Endometrial microvascular endothelial cells (primary cell): ENCODE measurements around the gene AP2A1. TPM values are rescaled to one million over a fixed set of nuclear protein-coding genes. Genes with fewer than 3 reads are reported as not detected.

Experiments
- in situ Hi-C: cut with HindIII; loops from 2 replicates; pipeline ENCODE4 v1.10.0; 2017; ENCODE audit warnings: low sequenced_read_pairs, low pct_unique_long_range_greater_than_20kb; ENCODE audit errors: inconsistent ontology term
- total RNA-seq: library from RNA; depleted of rRNA; stranded (reverse); fragments of >200 nt; gene quantifications from one replicate; pipeline ENCODE4 v1.2.3, GENCODE V29; 2015; ENCODE audit errors: inconsistent ontology term

Gene AP2A1
- total RNA-seq, 1 donor from 2014 or later: 125 TPM

DNA sequence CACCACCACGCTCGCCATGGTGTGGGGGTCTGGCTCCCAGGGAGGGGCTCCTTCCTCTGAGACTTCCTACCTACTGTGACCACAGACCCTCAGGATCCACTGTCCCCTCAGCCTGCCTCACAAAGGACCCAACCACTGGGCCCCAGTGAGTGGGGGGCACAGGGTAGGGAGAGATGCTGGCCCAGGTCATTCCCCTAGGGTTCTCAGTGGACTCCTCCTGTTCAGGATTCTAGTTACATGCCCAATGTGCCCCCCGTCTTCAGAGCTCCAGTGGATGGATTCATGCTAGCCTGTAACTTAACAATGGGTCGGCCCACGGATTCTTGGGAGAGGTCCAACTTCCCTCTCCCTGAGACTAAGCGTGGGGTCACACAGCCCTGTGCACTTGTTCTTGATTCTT, 3.6 kb upstream of the AP2A1 start, which contains the start of gene TSKS:
Gene TSKS, minus strand, starts transcription at position 77 of the 400 bp plus-strand sequence. Its CDS starts 59 bp downstream, at position 18.
- in situ Hi-C loops: no loop called here

DNA sequence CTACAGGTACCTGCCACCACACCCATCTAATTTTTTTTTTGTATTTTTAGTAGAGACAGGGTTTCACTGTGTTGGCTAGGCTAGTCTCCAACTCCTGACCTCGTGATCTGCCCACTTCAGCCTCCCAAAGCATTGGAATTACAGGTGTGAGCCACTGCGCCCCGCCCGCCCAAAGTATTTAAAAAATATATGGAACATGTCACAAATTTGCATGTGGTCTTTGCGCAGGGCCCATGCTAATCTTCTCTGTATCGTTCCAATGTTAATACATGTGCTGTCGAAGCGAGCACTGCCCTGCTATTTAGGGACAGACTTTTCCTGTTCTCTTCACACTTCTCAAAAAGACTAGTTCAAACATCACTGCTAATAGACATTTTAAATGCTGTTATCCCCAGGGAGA, 2.5 kb upstream of the AP2A1 start:
- in situ Hi-C loops: no loop called here

DNA sequence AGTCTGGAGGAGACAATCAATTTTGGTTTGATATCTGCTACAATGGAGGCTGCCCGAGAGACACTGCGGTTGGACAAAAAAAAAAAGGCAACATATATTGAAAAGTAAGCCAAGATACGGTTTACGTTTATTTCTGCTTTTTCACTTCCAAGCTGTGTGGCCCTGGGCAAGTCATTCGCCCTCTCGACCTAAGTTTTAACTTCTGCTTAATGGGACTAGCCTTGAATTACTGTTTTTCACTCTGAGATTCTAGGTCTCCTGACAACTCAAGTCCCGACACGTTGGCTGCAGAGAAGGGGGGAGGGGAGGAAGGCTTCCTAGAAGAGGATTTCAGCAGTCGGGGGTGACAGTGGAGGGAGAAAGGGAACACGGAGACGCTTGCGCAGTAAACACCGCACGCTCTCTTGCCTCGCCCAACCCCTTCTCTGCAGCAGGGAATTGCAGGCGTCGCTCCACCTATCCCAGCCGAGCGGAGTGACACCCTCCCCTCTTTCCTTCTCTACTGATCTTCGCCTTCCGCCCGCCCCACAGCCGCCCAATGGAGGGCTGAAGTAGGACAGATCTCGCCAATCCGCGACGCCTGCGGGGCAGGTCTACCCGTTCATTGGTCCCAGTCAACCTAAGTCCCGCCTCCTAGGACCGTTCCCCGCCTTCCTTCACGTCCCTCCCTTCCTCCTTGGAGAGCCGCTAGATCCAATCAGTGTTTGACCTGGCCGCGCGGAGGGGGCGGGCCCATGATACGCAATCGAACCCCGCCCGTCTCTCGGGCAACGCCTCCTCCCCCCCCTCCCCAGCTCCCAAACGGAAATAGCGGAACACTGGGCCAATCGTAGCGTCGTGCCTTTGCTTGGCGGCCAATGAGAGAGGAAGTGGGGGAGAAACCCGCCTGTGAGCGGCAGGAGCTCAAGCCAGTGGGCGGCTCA, 533 bp upstream of the AP2A1 start:
- in situ Hi-C loops: no loop called here

DNA sequence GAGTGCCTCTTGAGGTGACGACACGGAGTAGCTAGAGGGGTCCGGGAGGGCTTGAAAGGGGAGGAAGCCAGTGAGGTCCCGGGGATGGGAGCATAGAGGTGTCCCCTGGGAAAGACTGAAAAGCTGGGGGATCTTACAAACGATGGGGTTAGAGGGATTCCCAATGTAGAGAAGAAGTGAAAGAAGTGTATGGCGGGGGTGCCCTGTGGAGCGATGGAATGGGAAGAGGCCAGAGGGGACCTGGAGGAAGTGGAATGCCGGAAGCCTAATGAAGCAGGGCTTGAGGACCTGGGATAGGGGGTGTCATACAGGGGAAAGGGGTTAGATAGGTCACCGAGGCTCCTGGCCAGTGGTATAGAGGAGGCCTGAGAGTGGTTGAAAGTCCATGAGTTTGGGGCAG, 580 bp downstream of the AP2A1 start:
- in situ Hi-C loops: no loop called here

- in situ Hi-C loops: no loop called here
Observed at GRCh38 chr19:49767967-49768581, 1.3 kb downstream of the AP2A1 start.

GRCh38 chr19:49770529-49770928, 3.7 kb downstream of the AP2A1 start:
- in situ Hi-C loops: no loop called here

DNA sequence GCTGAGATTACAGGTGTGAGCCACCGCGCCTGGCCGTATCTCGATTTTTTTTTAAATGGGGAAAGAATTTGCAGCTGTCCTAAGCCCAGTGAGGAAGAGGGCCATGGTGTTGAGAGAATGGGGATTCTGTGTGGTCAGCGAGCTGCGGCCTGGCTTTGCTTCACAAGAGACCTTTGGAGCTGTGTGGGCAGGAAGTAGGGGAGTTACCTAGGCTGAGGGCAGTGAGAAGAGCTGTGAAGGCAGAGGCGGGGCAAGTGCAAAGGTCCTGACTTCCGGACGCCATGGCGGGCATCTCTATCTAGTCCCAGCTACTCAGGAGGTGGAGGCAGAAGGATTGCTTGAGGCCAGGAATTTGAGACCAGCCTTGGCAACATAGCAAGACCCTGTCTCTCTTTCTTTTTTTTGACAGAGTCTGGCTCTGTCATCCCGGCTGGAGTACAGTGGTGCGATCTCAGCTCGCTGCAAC, 4.9 kb downstream of the AP2A1 start:
- in situ Hi-C loops: no loop called here

DNA sequence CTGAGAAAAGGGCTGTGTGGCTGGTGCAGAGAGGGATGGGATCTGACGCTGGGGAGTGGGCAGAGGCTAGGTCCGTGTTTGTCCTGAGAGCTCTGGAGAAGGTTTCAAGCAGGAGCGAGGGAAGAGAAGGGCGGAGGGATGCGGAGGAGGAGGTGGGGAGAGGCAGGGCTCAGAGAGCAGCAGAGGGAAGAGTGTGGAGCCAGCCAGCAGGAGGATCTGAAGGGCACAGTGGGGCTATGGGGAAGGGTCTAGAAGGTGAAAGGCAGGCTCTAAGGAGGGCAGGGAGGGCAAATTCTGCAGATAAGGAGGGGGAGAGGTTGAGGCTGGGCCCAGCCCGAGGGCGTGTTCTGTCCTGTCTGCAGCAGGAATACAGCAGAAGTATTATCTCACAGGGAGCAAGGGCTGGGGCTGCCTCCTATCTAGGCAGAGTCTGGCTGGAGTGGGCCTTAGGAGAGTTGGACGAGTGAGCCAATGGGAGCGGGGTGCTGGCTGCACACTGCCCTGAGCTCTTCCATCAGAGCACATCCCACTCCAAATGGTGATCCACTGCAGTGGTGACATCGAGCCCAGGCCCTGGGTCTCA, 6.1 kb downstream of the AP2A1 start:
- in situ Hi-C loops: no loop called here

- in situ Hi-C loops: no loop called here
Observed at GRCh38 chr19:49773663-49774350, 7.0 kb downstream of the AP2A1 start.

DNA sequence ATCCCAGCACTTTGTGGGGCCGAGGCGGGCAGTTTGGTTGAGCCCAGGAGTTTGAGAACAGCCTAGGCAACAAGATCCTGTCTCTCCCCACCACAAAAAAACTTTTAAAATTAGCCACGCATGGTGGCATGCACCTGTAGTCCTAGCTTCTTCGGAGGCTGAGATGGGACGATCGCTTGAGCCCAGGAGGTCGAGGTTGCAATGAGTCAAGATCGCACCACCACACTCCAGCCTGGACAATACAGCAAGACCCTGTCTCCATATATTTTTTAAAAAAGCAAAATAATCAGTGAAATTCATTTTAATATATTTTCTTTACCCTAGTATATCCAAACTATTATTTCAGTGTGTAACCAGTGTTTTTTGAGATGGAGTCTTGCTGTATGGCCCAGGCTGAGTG, 8.2 kb downstream of the AP2A1 start:
- in situ Hi-C loops: no loop called here

DNA sequence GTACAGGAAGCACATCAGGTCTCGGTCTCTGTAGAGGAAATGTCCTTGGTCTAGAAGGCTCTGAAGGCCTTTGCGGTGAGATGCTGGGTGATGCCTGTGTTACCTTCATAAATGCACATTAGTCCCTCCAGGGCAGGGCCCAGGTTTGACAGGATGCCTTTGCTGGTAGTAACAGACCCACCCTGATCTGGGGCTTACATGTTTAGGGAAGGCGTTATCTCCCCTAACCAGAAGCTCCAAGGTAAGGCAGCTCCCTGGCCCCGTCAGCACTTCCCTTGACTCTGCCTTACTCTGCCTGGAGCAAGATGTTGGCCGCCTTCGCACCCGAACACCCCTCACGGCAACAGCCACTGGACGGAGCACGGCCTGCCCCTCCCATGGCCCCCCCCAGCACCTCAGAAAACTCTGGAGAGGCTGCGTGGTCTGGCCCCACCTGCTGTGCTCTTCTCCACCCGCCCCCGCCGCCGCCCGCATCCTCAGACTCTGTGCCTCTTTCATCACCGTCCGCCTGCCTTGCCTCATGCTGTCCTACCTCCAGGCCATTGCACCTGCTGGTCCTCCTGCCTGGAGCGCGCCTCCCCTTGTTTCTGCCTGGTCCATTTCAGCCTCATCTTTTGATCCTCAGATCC, 9.1 kb downstream of the AP2A1 start:
- in situ Hi-C loops: no loop called here

GRCh38 chr19:49776371-49776764, 9.6 kb downstream of the AP2A1 start:
- in situ Hi-C loops: no loop called here

GRCh38 chr19:49779731-49780555, 13.1 kb downstream of the AP2A1 start:
- in situ Hi-C loops: no loop called here

DNA sequence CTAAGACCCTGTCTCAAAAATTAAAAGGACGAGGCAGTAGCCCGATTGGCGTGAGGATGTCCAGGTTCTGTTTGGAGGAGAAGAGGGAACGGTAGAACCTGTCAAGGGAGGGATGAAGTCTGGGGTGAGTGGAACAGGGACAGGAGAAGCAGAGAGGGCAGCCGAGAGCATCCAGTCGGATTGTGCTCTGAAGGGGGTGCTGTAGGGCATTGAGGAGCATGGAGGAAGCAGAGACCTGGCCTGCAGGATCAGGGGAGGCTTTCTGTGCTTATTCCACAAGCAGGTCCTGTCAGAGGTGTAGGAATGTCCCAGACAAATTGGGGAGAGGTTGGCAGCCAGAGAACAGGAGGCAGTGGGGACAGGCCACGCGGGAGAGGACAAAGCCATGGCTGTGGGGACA, 14.1 kb downstream of the AP2A1 start:
- in situ Hi-C loops: no loop called here

DNA sequence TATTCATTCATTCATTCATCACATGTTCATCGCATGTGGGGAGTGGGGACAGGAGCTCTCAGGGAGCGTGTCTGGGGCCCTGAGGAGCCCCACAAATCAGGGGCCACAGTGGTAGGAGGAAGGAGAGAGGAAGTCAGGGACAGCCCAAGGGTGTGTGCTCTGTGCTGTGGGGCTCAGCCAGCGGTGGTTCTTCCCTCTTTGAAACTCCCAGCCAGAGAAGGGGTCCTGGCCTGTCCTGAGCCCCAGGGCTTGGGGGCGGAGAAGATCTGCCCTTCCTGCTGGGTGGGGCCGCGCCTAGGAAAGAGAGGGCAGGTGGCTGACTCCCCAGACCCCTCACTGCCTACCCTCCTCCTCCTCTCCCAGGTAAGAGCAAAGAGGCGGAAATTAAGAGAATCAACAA, 14.6 kb downstream of the AP2A1 start:
- in situ Hi-C loops: no loop called here

DNA sequence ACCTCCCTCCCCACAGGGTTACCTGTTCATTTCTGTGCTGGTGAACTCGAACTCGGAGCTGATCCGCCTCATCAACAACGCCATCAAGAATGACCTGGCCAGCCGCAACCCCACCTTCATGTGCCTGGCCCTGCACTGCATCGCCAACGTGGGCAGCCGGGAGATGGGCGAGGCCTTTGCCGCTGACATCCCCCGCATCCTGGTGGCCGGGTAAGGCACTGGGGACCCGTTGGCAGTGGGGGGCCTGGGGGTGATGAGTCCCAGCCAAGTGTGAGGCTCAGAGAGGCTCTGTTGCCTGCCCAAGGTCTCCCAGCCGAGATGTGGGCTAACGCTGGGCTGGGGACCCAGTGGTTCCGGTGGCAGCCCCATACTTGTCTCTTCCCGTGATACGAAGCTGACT, 15.7 kb downstream of the AP2A1 start:
- in situ Hi-C loops: no loop called here

GRCh38 chr19:49786376-49786820, 19.6 kb downstream of the AP2A1 start:
- in situ Hi-C loops: no loop called here

DNA sequence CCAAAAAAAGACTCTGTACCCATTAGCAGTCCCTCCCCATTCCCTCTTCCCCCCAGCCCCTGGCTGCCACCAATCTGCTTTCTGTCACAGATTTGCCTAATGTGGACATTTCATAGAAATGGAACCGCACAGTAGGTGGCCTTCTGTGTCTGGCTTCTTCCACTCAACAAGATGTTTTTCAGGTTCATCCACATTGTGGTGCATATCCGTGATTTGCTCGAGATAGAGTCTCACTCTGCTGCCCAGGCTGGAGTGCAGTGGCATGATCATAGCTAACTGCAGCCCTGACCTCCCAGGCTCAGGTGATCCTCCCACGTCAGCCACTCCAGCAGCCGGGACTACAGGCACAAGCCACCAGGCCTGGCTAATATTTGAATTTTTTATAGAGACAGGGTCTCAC, 20.9 kb downstream of the AP2A1 start:
- in situ Hi-C loops: no loop called here
